GM12878 (cell line): Measurements from ENCODE around the gene TWIST1. TPM values are rescaled to one million over a fixed set of nuclear protein-coding genes. Genes with fewer than 3 reads are reported as not detected.

Source experiments
- ATAC-seq: fragments of 200-7000 bp; cut with Tn5 transposase; 3 replicates; pipeline ENCODE4 v1.9.1; 2020; ENCODE audit warnings: mild to moderate bottlenecking, moderate library complexity
- BruUV-seq: library from RNA; stranded (reverse); fragments of 400-500 nt; replicated peaks from 2 replicates; lab custom pipeline; 2021; lab: Mats Ljungman, UMichigan
- CTCF ChIA-PET: fragments of 300-600 bp; sonication (Branson Sonifier 250); formaldehyde crosslinking; extraction: SDS; loops from one replicate; lab custom pipeline; 2021; ENCODE audit warnings: inconsistent platforms; lab: Yijun Ruan, JAX
- POLR2A ChIA-PET: fragments of 350-600 bp; formaldehyde crosslinking; extraction: SDS; loops from one replicate; lab custom pipeline; 2021; ENCODE audit warnings: inconsistent platforms; lab: Charles Lee
- RAD21 ChIA-PET: fragments of 300-600 bp; sonication (Branson Sonifier 250); formaldehyde crosslinking; loops from one replicate; lab custom pipeline; 2023; ENCODE audit warnings: antibody characterized with exemption; ENCODE audit not compliant: unreplicated experiment; lab: Charles Lee
- SMC1A ChIA-PET: fragments of 300-600 bp; sonication (Branson Sonifier 250); formaldehyde crosslinking; loops from one replicate; lab custom pipeline; 2023; ENCODE audit not compliant: unreplicated experiment, uncharacterized antibody; lab: Charles Lee
- DNase-seq: peaks from one replicate; pipeline ENCODE4 v3.0.0-alpha.2; 2011; ENCODE audit warnings: low read depth, low spot score
- FAIRE-seq: peaks from 3 replicates; lab custom pipeline; 2011; peaks lifted over from hg19 to GRCh38; lab: Jason Lieb, UNC
- H2AFZ ChIP-seq: 2 replicates; pipeline ENCODE4 v1.6.0; 2011; ENCODE audit warnings: low read depth, low read length, control low read depth; ENCODE audit not compliant: control insufficient read depth
- H3K27ac ChIP-seq: 2 replicates; pipeline ENCODE4 v1.5.1; 2011; ENCODE audit warnings: control low read depth; ENCODE audit not compliant: control insufficient read depth, insufficient read depth
- H3K27me3 ChIP-seq, 2 experiments: replicated peaks in 1 of 2; 2 replicates each; pipeline versions ENCODE4 v1.6.0 to v1.6.1; 2011; ENCODE audit warnings: low read length in 1 of 2; ENCODE audit not compliant: control insufficient read depth in 2 of 2, insufficient read depth in 2 of 2
- H3K36me3 ChIP-seq, 2 experiments: 2 replicates each; pipeline ENCODE4 v1.5.1; 2011; ENCODE audit warnings: low read length in 1 of 2; ENCODE audit not compliant: control insufficient read depth in 2 of 2, insufficient read depth in 2 of 2
- H3K4me1 ChIP-seq: 2 replicates; pipeline ENCODE4 v1.6.1; 2011; ENCODE audit warnings: mild to moderate bottlenecking, low read length, moderate library complexity, mixed read lengths; ENCODE audit not compliant: control insufficient read depth, insufficient read depth
- H3K4me2 ChIP-seq: 2 replicates; pipeline ENCODE4 v1.6.0; 2011; ENCODE audit warnings: control low read depth; ENCODE audit not compliant: control insufficient read depth, insufficient read depth
- H3K4me3 ChIP-seq: fragments of 200-600 bp; sonication (generic); 2 replicates; pipeline ENCODE4 v1.5.1; 2016
- H3K79me2 ChIP-seq: 2 replicates; pipeline ENCODE4 v1.6.0; 2011; ENCODE audit warnings: low read length; ENCODE audit not compliant: control insufficient read depth, insufficient read depth
- H3K9ac ChIP-seq: 2 replicates; pipeline ENCODE4 v1.8.0; 2011; ENCODE audit warnings: low read length, control low read depth, mixed read lengths; ENCODE audit not compliant: control insufficient read depth, insufficient read depth
- H3K9me3 ChIP-seq: replicated peaks from 3 replicates; pipeline ENCODE4 v1.5.1; 2011; ENCODE audit warnings: mild to moderate bottlenecking, low read length; ENCODE audit not compliant: control insufficient read depth, insufficient read depth
- H4K20me1 ChIP-seq: 2 replicates; pipeline ENCODE4 v1.6.0; 2011; ENCODE audit not compliant: control insufficient read depth, insufficient read depth
- ATF3 ChIP-seq: IDR thresholded peaks from 2 replicates; pipeline ENCODE4 v1.6.1; 2011; ENCODE audit warnings: low read depth, mild to moderate bottlenecking, low read length, moderate library complexity, borderline replicate concordance; ENCODE audit errors: extremely low read depth
- CBX5 ChIP-seq: sonication (generic); IDR thresholded peaks from 2 replicates; pipeline ENCODE4 v1.6.1; 2016; ENCODE audit warnings: low read depth, moderate library complexity, mild to moderate bottlenecking, inconsistent platforms
- CREB1 ChIP-seq: IDR thresholded peaks from 2 replicates; pipeline ENCODE4 v1.6.1; 2012; ENCODE audit warnings: low read depth, mild to moderate bottlenecking, inconsistent platforms
- CTCF ChIP-seq, 3 experiments: IDR thresholded peaks in 2 of 3; conservative IDR thresholded peaks in 1 of 3; 2 replicates each; pipeline ENCODE4 v1.5.1; 2011; ENCODE audit warnings: low read depth in 3 of 3, low read length in 3 of 3, mild to moderate bottlenecking in 3 of 3, control low read depth in 2 of 3, moderate library complexity in 2 of 3, inconsistent platforms in 1 of 3, mixed read lengths in 1 of 3; ENCODE audit not compliant: control insufficient read depth in 2 of 3, insufficient read depth in 1 of 3; ENCODE audit errors: extremely low read depth in 1 of 3
- HDAC6 ChIP-seq: fragments of 200-600 bp; sonication (generic); IDR thresholded peaks from one replicate; pipeline ENCODE4 v1.8.0; 2017; ENCODE audit warnings: antibody characterized with exemption; ENCODE audit not compliant: unreplicated experiment
- JUNB ChIP-seq: IDR thresholded peaks from 2 replicates; pipeline ENCODE4 v1.6.1; 2016; ENCODE audit warnings: antibody characterized with exemption, mild to moderate bottlenecking
- MTA2 ChIP-seq: fragments of 450-650 bp; IDR thresholded peaks from 2 replicates; pipeline ENCODE4 v1.6.1; 2016; ENCODE audit warnings: low read depth, mild to moderate bottlenecking, moderate library complexity
- PKNOX1 ChIP-seq: fragments of 450-650 bp; IDR thresholded peaks from 2 replicates; pipeline ENCODE4 v1.6.1; 2016; ENCODE audit warnings: mild to moderate bottlenecking
- REST ChIP-seq: IDR thresholded peaks from 2 replicates; pipeline ENCODE4 v1.6.1; 2012; ENCODE audit warnings: mild to moderate bottlenecking, low read depth, low read length
- SIN3A ChIP-seq: IDR thresholded peaks from 2 replicates; pipeline ENCODE4 v1.6.1; 2012; ENCODE audit warnings: low read depth, low read length, improper control_type of control experiment
- TBL1XR1 ChIP-seq: IDR thresholded peaks from 2 replicates; pipeline ENCODE4 v1.6.1; 2012; ENCODE audit warnings: low read depth, low read length, improper control_type of control experiment
- ZNF622 ChIP-seq: fragments of 450-650 bp; IDR thresholded peaks from 2 replicates; pipeline ENCODE4 v1.6.1; 2017; ENCODE audit warnings: mild to moderate bottlenecking, inconsistent platforms
- ZSCAN29 ChIP-seq: fragments of 450-650 bp; IDR thresholded peaks from 2 replicates; pipeline ENCODE4 v1.6.1; 2017; ENCODE audit warnings: mild to moderate bottlenecking, moderate library complexity
- WGBS: methylation state at CpG from one replicate; pipeline ENCODE4 v1.1.6; 2016; ENCODE audit warnings: low lambda C conversion rate; ENCODE audit not compliant: insufficient replicate concordance, insufficient coverage; ENCODE audit errors: missing lambda C conversion rate; 5-methylcytosine and 5-hydroxymethylcytosine counted together
- in situ Hi-C: fragments of 300-500 bp; cut with MboI; formaldehyde crosslinking; loops from 9 replicates; pipeline ENCODE4 v1.14.3; 2018; ENCODE audit warnings: mixed read lengths
- intact Hi-C: fragments of 100-400 bp; cut with micrococcal nuclease; formaldehyde crosslinking; loops from one replicate; pipeline ENCODE4 v1.14.2; 2022; ENCODE audit not compliant: unreplicated experiment
- polyA plus RNA-seq, 11 experiments: library from polyadenylated mRNA; depleted of rRNA in 4 of 11; unstranded in 6 of 11; stranded (reverse) in 5 of 11; fragments of >200 nt; fragmentation: Nextera tagmentation in 4 of 11; fragmentation: Illumina TruSeq in 1 of 11; extraction: Ambion mirVana in 4 of 11; extraction: Trizol in 1 of 11; gene quantifications; 1 replicate in 1 of 11; 2 replicates in 10 of 11; pipeline versions ENCODE4 v1.2.1 to v1.2.3, GENCODE V29; 2011 to 2016; ENCODE audit warnings: inconsistent platforms in 2 of 11, missing spikeins in 2 of 11, low read depth in 1 of 11
- total RNA-seq, 4 experiments: library from RNA; depleted of rRNA in 3 of 4; stranded (reverse); fragments of >200 nt in 3 of 4; fragmentation: Illumina TruSeq in 1 of 4; extraction: Trizol in 1 of 4; gene quantifications; 2 replicates each; pipeline versions ENCODE4 v1.2.1 to v1.2.3, GENCODE V29; 2013 to 2021

TWIST1 gene
- total and polyA plus RNA-seq, 10 of the 15 experiments (the other 5 are each of a cell fraction or from before 2014, with no cell fraction given) = not detected

- Histone ChIP-seq H2AFZ (no peak overlapping the region), H4K20me1 (no peaks in the 10 kb centered on the region), H3K79me2 (no peaks in the 10 kb centered on the region), H3K27ac (no peak overlapping the region), H3K9ac (no peak overlapping the region), H3K4me2 (no peak overlapping the region), H3K4me3 (no peak overlapping the region), H3K9me3 (no peaks in the 10 kb centered on the region), H3K36me3 (no peaks in the 10 kb centered on the region), H3K27me3 (peaks cover 5 to 34% of the 10 kb centered on the region in 2 experiments), H3K4me1 (no peaks in the 10 kb centered on the region)
- no peak for TF ChIP-seq PKNOX1
- no peak for TF ChIP-seq ATF3
- no peak for TF ChIP-seq MTA2
- no peak for TF ChIP-seq JUNB
- no peak for TF ChIP-seq REST
- no peak for TF ChIP-seq TBL1XR1
- no peak for TF ChIP-seq HDAC6
- no peak for TF ChIP-seq CTCF (IDR thresholded peaks at IDR 0.05 in 2 of 3, conservative IDR thresholded peaks at IDR 0.05 in 1 of 3; ENCODE audit: control insufficient read depth in 2 of 3, extremely low read depth in 1 of 3, insufficient read depth in 1 of 3, low read depth in 3 of 3, low read length in 3 of 3)
- TF ChIP-seq CREB1 = no peak
- no peak for TF ChIP-seq SIN3A
- TF ChIP-seq CBX5 = no peak
- TF ChIP-seq ZSCAN29 = no peak
- no peak for TF ChIP-seq ZNF622
- no peak for ATAC-seq
- ChIA-PET RAD21 (no interaction called here), SMC1A (no interaction called here), POLR2A (no interaction called here), CTCF (interaction anchor here (0.6 to 1.5 kb wide), 3 partner anchors 9 to 62 kb away, joined by 3 to 5 read pairs (median 4); no protein-coding TSS in a partner anchor)
- DNase-seq = no peak
- no TSS peak for BruUV-seq
- 2% methylated on average over 3 of the region's 3 CpGs for WGBS
- no peak for FAIRE-seq
- intact Hi-C loops = no loop called here
- in situ Hi-C loops = loop anchor here (25.0 kb wide), 1 partner anchor 548 kb away; no protein-coding TSS in a partner anchor
Measured at GRCh38 chr7:19113855-19114550, 3.4 kb downstream of the TWIST1 start.
